GM19395 (cell line): Measurements from ENCODE around the gene GGNBP2.

ENCODE experiments used
- ATAC-seq: cut with Tn5 transposase; IDR thresholded peaks from one replicate; pipeline ENCODE4 v1.9.1; 2021; ENCODE audit warnings: mild to moderate bottlenecking, moderate library complexity; ENCODE audit not compliant: unreplicated experiment

Gene GGNBP2

DNA sequence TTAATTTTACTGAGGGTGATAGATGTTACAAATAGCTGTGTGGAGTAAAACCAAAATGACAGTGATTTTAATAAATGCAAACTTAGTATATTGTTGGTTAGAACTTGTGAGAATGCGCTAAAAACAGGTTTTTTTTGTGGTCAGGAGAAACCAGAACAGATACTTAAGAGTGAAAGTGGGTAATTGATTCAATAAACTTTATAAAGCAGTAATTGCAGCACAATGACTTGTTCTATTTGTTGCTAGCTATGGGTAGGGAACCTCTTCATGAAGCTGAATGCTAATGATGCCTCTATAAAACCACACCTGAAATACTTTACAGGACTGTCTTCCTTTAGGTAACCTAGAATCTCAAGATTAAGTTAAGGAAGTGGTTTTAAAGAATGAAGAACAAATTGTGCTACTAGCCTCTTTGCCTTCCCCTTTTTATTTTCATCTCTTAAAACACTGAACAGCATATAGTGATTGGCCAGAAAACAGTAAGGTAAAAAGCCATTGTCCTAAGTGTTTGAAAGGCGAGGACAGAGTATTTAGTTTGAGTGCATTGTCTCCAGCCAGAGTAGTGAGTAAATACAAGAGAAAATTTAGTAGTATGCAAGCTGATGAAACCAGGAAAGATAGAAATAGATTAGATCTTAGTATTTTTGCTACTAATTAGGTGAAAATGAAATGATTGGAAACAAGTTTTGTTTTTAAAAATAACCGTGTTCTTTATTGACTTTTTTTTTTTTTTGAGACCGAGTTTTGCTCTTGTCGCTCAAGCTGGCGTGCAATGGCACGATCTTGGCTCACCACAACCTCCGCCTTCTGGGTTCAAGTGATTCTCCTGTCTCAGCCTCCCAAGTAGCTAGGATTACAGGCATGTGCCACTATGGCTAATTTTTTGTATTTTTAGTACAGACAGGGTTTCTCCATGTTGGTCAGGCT is 6.0 kb downstream of the GGNBP2 start:
- no peak for ATAC-seq

GRCh38 chr17:36553459-36553858 is 8.7 kb downstream of the GGNBP2 start:
- ATAC-seq, result no peak

DNA sequence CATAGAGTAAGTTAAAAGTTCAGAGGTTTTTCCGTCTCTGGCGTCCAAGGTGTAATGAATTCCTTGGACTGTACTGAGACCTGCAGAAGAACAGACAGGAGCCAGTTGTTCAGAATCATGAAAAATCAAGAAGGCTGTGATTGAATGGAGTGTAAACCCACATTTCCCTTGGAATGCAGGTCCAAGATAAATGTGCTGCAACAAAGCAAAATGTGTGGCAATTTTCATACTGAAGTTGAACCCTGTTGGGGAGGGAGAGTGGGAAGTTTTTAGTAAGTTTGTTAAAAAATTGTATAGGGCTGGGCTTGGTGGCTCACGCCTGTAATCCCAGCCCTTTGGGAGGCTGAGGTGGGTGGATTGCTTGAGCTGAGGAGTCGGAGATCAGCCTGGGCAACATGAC is 21.4 kb downstream of the GGNBP2 start:
- ATAC-seq, result no peak

DNA sequence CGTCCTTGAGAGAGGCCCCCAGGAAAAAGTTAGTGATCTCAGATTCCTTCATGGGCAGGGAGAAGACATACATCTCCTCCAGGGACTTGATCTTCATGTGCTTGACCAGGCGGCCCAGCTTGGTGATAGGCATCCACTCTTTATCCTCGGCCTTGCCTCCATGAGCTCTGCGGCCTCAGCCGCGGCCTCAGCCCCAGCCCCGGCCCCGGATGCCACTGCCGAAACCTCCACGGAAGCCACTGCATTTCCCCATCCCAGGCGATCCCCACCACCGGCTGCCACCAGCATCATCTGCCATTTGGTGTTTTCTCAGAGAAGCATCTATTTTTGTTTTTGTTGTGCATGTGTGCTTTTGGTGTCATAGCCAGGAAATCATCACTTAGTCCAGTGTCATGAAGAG is 30.3 kb downstream of the GGNBP2 start:
- no peak for ATAC-seq

DNA sequence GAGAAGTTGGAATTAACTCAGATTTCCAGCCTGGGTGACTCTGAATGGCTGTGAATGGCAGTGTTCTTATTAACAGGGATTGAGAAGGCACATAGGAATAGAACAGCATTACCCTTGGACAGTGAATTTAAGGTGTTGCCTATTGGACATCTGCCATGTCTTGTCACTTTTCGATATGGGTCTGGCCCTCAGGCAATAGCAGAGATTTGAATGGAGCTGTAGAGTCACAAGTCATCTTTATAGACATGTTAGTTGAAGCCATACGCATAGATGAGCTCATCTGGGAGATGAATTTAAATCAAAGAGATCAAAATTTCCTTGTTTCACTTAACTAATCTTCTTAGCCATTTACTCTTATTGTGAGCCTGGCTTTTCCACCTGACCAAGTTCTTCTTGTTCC is 32.1 kb downstream of the GGNBP2 start:
- ATAC-seq, result no peak

DNA sequence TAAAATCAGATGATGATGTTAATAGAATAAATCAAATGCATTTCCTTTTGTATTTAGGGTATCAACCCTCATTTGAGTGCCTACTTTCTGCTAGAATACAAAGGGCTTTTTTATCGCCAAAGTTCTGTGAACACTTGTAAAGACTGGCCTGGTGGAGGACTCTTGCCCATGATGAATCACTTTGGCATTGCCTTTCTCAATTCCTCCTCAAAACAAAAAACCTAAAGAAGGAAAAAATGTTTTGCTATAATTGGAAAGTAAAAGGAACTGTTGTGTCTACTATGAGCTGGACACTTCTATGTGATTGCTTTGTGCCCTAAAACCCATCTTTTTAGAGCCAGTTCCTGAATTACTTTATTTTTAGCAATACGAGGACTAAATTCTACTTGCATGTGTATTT is 34.0 kb downstream of the GGNBP2 start:
- ATAC-seq, result no peak

- ATAC-seq, result no peak
Measured at GRCh38 chr17:36583787-36584186, 39.1 kb downstream of the GGNBP2 start.

GRCh38 chr17:36586138-36586537 is 41.4 kb downstream of the GGNBP2 start:
- ATAC-seq, result no peak

DNA sequence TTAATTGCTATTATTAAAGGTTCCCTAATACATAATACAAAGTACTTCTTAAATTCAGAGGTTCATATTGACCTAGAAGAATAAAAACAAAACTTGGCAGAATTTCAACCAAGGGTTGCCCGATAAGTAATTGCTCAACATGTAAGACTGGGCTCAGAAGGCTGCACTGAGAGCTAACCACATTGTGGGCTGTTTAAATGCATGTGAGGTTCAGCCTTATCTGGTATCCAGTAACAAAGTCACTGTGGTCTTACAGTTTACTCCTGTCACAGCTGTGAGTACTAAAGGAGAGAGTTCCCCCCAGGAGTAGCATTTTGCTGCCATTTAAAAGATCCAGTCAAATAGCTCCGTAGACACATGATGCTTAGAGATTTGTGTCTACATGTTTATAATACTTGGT is 45.4 kb downstream of the GGNBP2 start:
- no peak for ATAC-seq

- peak; percentile 77 for ATAC-seq
Measured at GRCh38 chr17:36591434-36592315, 47.0 kb downstream of the GGNBP2 start, which contains the start of gene DHRS11. Gene DHRS11 (plus strand): TSS chr17:36591879. CDS start chr17:36592010, 131 bp downstream.

DNA sequence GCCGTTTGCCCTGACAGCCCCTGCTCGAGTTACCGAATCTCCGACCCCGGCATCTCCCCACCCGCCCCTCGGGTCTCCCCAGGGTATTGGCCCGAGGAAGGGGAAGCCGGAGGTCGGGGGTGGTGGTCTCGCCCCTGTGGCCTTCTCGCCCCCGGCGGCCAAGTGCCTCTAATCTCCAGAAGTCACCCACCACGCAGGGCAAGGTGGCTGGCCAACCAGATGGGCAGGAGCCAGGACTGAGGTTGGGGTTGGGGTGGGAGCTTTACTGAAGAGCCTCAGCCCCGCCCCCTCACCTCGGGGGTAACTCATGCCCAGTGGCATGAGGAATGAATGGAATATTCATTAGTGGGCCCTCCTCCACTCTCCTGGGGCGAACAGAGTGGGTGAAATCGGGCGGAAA is 47.6 kb downstream of the GGNBP2 start:
- no peak for ATAC-seq

DNA sequence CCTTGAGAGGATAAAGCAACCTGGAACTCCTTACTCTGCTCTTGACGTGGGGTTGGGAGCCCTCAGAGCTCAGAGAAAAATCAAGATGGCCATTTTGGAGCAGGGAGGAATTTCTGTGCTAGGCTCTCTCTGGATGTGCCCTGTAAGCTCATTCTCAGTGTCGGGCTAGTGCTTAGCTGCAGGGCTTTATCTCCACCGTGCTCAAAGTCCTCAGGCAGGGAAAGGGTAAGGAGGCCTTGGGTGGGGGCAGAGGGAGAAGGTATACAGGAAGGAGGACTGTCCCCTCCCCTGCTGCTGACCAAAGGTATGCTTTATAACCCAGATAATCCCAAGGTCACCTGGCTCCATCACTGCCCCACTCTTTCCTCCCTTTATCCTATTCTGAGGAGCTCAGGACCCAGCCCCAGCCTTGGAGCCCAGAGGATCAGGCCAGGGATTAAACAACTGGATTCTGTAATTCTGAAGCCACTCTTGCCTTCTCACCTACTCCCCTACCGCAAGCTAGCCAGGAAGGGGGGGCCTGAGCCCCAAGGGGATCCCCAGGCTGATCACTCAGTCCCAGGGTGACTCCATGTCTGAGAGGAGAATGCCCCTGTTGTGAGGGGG is 48.1 kb downstream of the GGNBP2 start:
- no peak for ATAC-seq

- ATAC-seq, result no peak
Measured at GRCh38 chr17:36593656-36594316, 49.1 kb downstream of the GGNBP2 start.

DNA sequence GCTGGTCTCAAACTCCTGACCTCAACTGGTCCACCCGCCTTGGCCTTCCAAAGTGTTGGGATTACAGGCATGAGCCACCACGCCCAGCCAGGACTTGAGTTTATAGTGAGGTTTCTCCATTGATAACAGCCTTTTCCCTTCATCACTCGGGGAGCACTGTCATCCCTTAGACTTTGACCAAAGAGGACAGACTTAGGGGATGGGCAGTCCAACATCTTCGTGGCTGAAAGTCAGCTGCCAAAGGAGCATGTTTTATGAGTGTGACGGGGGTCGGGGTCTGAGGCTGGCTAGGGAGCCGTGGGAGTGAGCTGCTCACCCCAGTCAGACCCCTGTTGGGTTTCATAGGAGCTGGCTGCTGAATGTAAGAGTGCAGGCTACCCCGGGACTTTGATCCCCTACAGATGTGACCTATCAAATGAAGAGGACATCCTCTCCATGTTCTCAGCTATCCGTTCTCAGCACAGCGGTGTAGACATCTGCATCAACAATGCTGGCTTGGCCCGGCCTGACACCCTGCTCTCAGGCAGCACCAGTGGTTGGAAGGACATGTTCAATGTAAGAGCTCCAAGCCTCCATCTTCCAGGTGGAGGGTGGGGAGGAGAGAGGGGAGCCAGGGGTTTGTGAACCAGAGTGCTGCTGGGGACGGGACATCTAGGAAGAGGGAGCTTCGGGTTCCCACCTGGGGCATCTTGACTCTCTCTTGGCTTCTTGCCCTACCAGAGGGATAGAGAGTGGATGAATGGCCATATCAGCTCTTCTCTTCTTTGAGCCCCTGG is 50.1 kb downstream of the GGNBP2 start:
- no peak for ATAC-seq

- ATAC-seq, result no peak
Measured at GRCh38 chr17:36597226-36597625, 52.5 kb downstream of the GGNBP2 start.

- no peak for ATAC-seq
Measured at GRCh38 chr17:36597866-36598777, 53.4 kb downstream of the GGNBP2 start.

- ATAC-seq, result no peak
Measured at GRCh38 chr17:36598951-36599401, 54.3 kb downstream of the GGNBP2 start.

GRCh38 chr17:36599546-36600250 is 55.0 kb downstream of the GGNBP2 start:
- ATAC-seq, result no peak
